OCI-LY3 (cell line): Measurements from ENCODE around the gene HAUS2.

ENCODE experiments used
- EZH2phosphoT487 ChIP-seq: fragments of 200-600 bp; shearing (Covaris generic); IDR thresholded peaks from 2 replicates; pipeline ENCODE4 v1.6.1; 2018; ENCODE audit warnings: antibody characterized with exemption, mixed run types, low read depth
- TF ChIP-seq, protein P1 (sequence below): fragments of 200-600, 300-600 bp; sonication (generic); IDR thresholded peaks from 2 replicates; pipeline ENCODE4 v1.5.1; 2014; ENCODE audit warnings: antibody characterized with exemption, low read length, low read depth

DNA sequence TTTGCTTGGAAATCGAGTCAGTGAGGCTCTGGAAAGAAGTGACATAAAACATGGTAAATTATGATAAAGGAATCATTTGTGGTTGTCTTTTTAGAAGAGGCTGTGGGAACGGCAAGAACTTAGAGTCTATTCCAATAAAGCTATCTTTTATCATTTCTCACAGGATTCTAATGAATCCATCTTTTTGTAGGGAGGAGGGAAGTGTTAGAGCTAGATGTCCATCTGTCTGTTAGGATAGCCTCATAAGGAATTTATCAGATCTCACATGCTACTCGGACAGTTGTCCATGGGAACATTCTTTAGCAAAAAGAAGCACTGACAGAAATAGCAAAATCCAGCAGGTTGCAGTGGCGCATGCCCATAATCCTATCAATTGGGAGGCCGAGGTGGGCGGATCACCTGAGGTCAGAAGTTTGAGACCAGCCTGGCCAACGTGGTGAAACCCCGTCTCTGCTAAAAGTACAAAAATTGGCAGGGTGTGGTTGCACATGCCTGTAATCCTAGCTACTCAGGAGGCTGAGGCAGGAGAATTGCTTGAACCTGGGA is 63.8 kb downstream of the HAUS2 start:
- TF ChIP-seq, protein P1, sequence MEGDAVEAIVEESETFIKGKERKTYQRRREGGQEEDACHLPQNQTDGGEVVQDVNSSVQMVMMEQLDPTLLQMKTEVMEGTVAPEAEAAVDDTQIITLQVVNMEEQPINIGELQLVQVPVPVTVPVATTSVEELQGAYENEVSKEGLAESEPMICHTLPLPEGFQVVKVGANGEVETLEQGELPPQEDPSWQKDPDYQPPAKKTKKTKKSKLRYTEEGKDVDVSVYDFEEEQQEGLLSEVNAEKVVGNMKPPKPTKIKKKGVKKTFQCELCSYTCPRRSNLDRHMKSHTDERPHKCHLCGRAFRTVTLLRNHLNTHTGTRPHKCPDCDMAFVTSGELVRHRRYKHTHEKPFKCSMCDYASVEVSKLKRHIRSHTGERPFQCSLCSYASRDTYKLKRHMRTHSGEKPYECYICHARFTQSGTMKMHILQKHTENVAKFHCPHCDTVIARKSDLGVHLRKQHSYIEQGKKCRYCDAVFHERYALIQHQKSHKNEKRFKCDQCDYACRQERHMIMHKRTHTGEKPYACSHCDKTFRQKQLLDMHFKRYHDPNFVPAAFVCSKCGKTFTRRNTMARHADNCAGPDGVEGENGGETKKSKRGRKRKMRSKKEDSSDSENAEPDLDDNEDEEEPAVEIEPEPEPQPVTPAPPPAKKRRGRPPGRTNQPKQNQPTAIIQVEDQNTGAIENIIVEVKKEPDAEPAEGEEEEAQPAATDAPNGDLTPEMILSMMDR: no peak
- no peak for TF ChIP-seq EZH2phosphoT487
